ENCODE measurements around the gene NF2.

Gene NF2

DNA sequence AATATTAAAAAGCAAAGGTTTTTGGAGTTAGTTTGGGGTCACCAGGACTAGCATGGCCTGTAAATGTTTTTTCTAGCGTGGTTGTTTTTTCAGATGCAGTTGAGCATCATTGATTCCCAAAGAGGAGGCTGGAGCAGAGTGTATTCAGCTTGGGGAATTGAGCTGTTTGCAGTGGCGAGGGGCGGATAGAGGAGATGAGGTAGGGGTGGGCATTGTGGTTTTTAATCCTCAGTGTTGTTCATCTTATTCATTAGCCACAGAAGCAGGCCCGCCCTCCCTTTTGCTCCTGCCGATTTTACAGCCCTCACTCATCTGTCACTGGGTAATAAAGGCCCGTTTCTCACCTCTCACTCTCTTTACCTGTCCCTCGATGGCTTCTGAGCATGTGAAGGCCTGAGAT is 51.4 kb downstream of the NF2 start:
- H3K27me3 ChIP-seq (ENCODE audit: low read length) = no peaks in the 10 kb centered on the region
- H2AFZ ChIP-seq (ENCODE audit: low read depth, low read length, severe bottlenecking) = no peak overlapping the region
- H3F3A ChIP-seq (ENCODE audit: insufficient read depth) = no peaks in the 10 kb centered on the region
- no peaks in the 10 kb centered on the region for H3K36me3 ChIP-seq (ENCODE audit: low read length)
- H3K9ac ChIP-seq (ENCODE audit: low read length) = no peak overlapping the region
- no peaks in the 10 kb centered on the region for H3K9me3 ChIP-seq (ENCODE audit: insufficient read depth, low read length)
- H3K27ac ChIP-seq (ENCODE audit: low read depth, low read length) = no peak overlapping the region
- H4K20me1 ChIP-seq (ENCODE audit: low read depth, low read length) = no peaks in the 10 kb centered on the region
- no peaks in the 10 kb centered on the region for H3K79me2 ChIP-seq (ENCODE audit: insufficient read depth, low read length)
- H3K4me3 ChIP-seq (ENCODE audit: insufficient read depth, low read length, poor library complexity, severe bottlenecking) = no peak overlapping the region
- no peaks in the 10 kb centered on the region for H3K9me2 ChIP-seq (replicated peaks; ENCODE audit: insufficient read depth, low read length)
- no peak overlapping the region for H3K4me2 ChIP-seq (ENCODE audit: low read depth, low read length, poor library complexity, severe bottlenecking)
- TF ChIP-seq, protein P1, sequence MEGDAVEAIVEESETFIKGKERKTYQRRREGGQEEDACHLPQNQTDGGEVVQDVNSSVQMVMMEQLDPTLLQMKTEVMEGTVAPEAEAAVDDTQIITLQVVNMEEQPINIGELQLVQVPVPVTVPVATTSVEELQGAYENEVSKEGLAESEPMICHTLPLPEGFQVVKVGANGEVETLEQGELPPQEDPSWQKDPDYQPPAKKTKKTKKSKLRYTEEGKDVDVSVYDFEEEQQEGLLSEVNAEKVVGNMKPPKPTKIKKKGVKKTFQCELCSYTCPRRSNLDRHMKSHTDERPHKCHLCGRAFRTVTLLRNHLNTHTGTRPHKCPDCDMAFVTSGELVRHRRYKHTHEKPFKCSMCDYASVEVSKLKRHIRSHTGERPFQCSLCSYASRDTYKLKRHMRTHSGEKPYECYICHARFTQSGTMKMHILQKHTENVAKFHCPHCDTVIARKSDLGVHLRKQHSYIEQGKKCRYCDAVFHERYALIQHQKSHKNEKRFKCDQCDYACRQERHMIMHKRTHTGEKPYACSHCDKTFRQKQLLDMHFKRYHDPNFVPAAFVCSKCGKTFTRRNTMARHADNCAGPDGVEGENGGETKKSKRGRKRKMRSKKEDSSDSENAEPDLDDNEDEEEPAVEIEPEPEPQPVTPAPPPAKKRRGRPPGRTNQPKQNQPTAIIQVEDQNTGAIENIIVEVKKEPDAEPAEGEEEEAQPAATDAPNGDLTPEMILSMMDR (IDR thresholded peaks at IDR 0.05; ENCODE audit: insufficient read depth, low read length, poor library complexity, severe bottlenecking) = no peak
- no peak for TF ChIP-seq EZH2phosphoT487 (conservative IDR thresholded peaks at IDR 0.05; ENCODE audit: low read length)

GRCh38 chr22:29658176-29658575 is 54.7 kb downstream of the NF2 start:
- H3K36me3 ChIP-seq (ENCODE audit: low read length) = no peaks in the 10 kb centered on the region
- H3K27ac ChIP-seq (ENCODE audit: low read depth, low read length) = no peak overlapping the region
- no peaks in the 10 kb centered on the region for H3K79me2 ChIP-seq (ENCODE audit: insufficient read depth, low read length)
- no peaks in the 10 kb centered on the region for H3F3A ChIP-seq (ENCODE audit: insufficient read depth)
- no peaks in the 10 kb centered on the region for H4K20me1 ChIP-seq (ENCODE audit: low read depth, low read length)
- no peak overlapping the region for H3K4me2 ChIP-seq (ENCODE audit: low read depth, low read length, poor library complexity, severe bottlenecking)
- no peak overlapping the region for H3K9ac ChIP-seq (ENCODE audit: low read length)
- no peak overlapping the region for H3K4me3 ChIP-seq (ENCODE audit: insufficient read depth, low read length, poor library complexity, severe bottlenecking)
- no peaks in the 10 kb centered on the region for H3K9me3 ChIP-seq (ENCODE audit: insufficient read depth, low read length)
- TF ChIP-seq EZH2phosphoT487 (conservative IDR thresholded peaks at IDR 0.05; ENCODE audit: low read length) = no peak
- TF ChIP-seq, protein P1 (IDR thresholded peaks at IDR 0.05; ENCODE audit: insufficient read depth, low read length, poor library complexity, severe bottlenecking) = no peak
- no peaks in the 10 kb centered on the region for H3K9me2 ChIP-seq (replicated peaks; ENCODE audit: insufficient read depth, low read length)
- no peak overlapping the region for H2AFZ ChIP-seq (ENCODE audit: low read depth, low read length, severe bottlenecking)
- H3K27me3 ChIP-seq (ENCODE audit: low read length) = no peaks in the 10 kb centered on the region

- no peak overlapping the region for H3K4me2 ChIP-seq (ENCODE audit: low read depth, low read length, poor library complexity, severe bottlenecking)
- H3K4me3 ChIP-seq (ENCODE audit: insufficient read depth, low read length, poor library complexity, severe bottlenecking) = no peak overlapping the region
- no peak overlapping the region for H3K27ac ChIP-seq (ENCODE audit: low read depth, low read length)
- H3K79me2 ChIP-seq (ENCODE audit: insufficient read depth, low read length) = no peaks in the 10 kb centered on the region
- no peaks in the 10 kb centered on the region for H3K9me2 ChIP-seq (replicated peaks; ENCODE audit: insufficient read depth, low read length)
- H3K36me3 ChIP-seq (ENCODE audit: low read length) = no peaks in the 10 kb centered on the region
- TF ChIP-seq EZH2phosphoT487 (conservative IDR thresholded peaks at IDR 0.05; ENCODE audit: low read length) = no peak
- TF ChIP-seq, protein P1 (IDR thresholded peaks at IDR 0.05; ENCODE audit: insufficient read depth, low read length, poor library complexity, severe bottlenecking) = no peak
- H3F3A ChIP-seq (ENCODE audit: insufficient read depth) = no peaks in the 10 kb centered on the region
- no peaks in the 10 kb centered on the region for H4K20me1 ChIP-seq (ENCODE audit: low read depth, low read length)
- no peaks in the 10 kb centered on the region for H3K27me3 ChIP-seq (ENCODE audit: low read length)
- H3K9ac ChIP-seq (ENCODE audit: low read length) = no peak overlapping the region
- H2AFZ ChIP-seq (ENCODE audit: low read depth, low read length, severe bottlenecking) = no peak overlapping the region
- no peaks in the 10 kb centered on the region for H3K9me3 ChIP-seq (ENCODE audit: insufficient read depth, low read length)
Measured at GRCh38 chr22:29660021-29660420, 56.6 kb downstream of the NF2 start.
